Uterus (tissue), 2 donors: Measurements from ENCODE around the gene TRPV6.

Source experiments
- CTCF ChIP-seq, 4 experiments: fragments of 200-600 bp in 2 of 4; fragments of 450-650 bp in 2 of 4; sonication (generic) in 2 of 4; IDR thresholded peaks; one replicate each; pipeline ENCODE4 v1.5.1; 2016 to 2019; ENCODE audit warnings: antibody characterized with exemption in 4 of 4, mild to moderate bottlenecking in 2 of 4, moderate library complexity in 1 of 4
- POLR2A ChIP-seq, 2 donors: fragments of 450-650 bp; IDR thresholded peaks; one replicate each; pipeline ENCODE4 v1.6.1; 2016; ENCODE audit warnings: antibody characterized with exemption in 2 of 2, mild to moderate bottlenecking in 1 of 2, moderate library complexity in 1 of 2

- no peak for TF ChIP-seq POLR2A (IDR thresholded peaks at IDR 0.05)
- TF ChIP-seq CTCF (IDR thresholded peaks at IDR 0.05), result no peak
Observed at GRCh38 chr7:142901426-142902259, 16.1 kb upstream of the TRPV6 start.
